B cell (primary cell): ENCODE measurements around the gene RGS6. TPM values are rescaled to one million over a fixed set of nuclear protein-coding genes. Genes with fewer than 3 reads are reported as not detected.

ENCODE experiments used
- ATAC-seq: fragments of 200-7000 bp; cut with Tn5 transposase; one replicate; pipeline ENCODE4 v1.10.0; 2021; ENCODE audit warnings: low read depth, mild to moderate bottlenecking, moderate number of reproducible peaks, moderate library complexity
- CTCF ChIA-PET: fragments of 350-600 bp; sonication (Branson Sonifier 250); formaldehyde crosslinking; loops from one replicate; lab custom pipeline; 2021; ENCODE audit warnings: antibody characterized with exemption, inconsistent platforms; lab: Charles Lee
- POLR2A ChIA-PET: fragments of 350-600 bp; sonication (Branson Sonifier 250); formaldehyde crosslinking; loops from one replicate; lab custom pipeline; 2021; ENCODE audit warnings: antibody characterized with exemption; lab: Charles Lee
- DNase-seq: peaks from one replicate; pipeline ENCODE4 v3.0.0; 2013
- H2AFZ ChIP-seq: 2 replicates; pipeline ENCODE4 v1.6.1; 2012; ENCODE audit warnings: mild to moderate bottlenecking, low read depth, low read length; ENCODE audit not compliant: insufficient read depth, poor library complexity, severe bottlenecking
- H3K27ac ChIP-seq, 2 donors: 1 replicate in 1 of 2; 2 replicates in 1 of 2; pipeline ENCODE4 v1.5.1; 2012 to 2013; ENCODE audit warnings: low read length in 2 of 2, mild to moderate bottlenecking in 2 of 2, moderate library complexity in 1 of 2
- H3K27me3 ChIP-seq, 4 experiments: fragments of 200-600 bp in 1 of 4; sonication (generic) in 1 of 4; replicated peaks in 1 of 4; 1 replicate in 2 of 4; 2 replicates in 2 of 4; pipeline versions ENCODE4 v1.6.1 to v1.7.0; 2013 to 2016; ENCODE audit warnings: low read length in 3 of 4, mild to moderate bottlenecking in 2 of 4, mixed read lengths in 1 of 4, moderate library complexity in 1 of 4; ENCODE audit not compliant: insufficient read depth in 4 of 4, control insufficient read depth in 3 of 4; ENCODE audit errors: control extremely low read depth in 1 of 4
- H3K36me3 ChIP-seq, 2 experiments: replicated peaks in 1 of 2; 1 replicate in 1 of 2; 2 replicates in 1 of 2; pipeline versions ENCODE4 v1.6.1 to v1.7.1; 2013; ENCODE audit warnings: low read length in 1 of 2; ENCODE audit not compliant: insufficient read depth in 2 of 2, control insufficient read depth in 1 of 2; ENCODE audit errors: control extremely low read depth in 1 of 2, extremely low read depth in 1 of 2
- H3K4me1 ChIP-seq, 2 donors: fragments of 200-600 bp in 1 of 2; sonication (generic) in 1 of 2; 1 replicate in 1 of 2; 2 replicates in 1 of 2; pipeline versions ENCODE4 v1.5.1 to v1.6.1; 2013 to 2017; ENCODE audit warnings: low read length in 2 of 2; ENCODE audit not compliant: control insufficient read depth in 2 of 2, insufficient read depth in 2 of 2
- H3K4me2 ChIP-seq: replicated peaks from 2 replicates; pipeline ENCODE3; 2012; ENCODE audit warnings: mild to moderate bottlenecking, low read depth, low read length; ENCODE audit not compliant: poor library complexity, severe bottlenecking
- H3K4me3 ChIP-seq, 5 experiments: fragments of 200-600 bp in 1 of 5; sonication (generic) in 1 of 5; 1 replicate in 3 of 5; 2 replicates in 2 of 5; pipeline versions ENCODE4 v1.5.1 to v1.7.0; 2011 to 2016; ENCODE audit warnings: low read length in 4 of 5, mild to moderate bottlenecking in 4 of 5, low read depth in 2 of 5, control low read depth in 1 of 5, moderate library complexity in 1 of 5; ENCODE audit not compliant: insufficient read depth in 1 of 5; ENCODE audit errors: control extremely low read depth in 1 of 5, extremely low read depth in 1 of 5
- H3K79me2 ChIP-seq: fragments of 200-600 bp; sonication (generic); one replicate; pipeline ENCODE4 v1.6.0; 2016; ENCODE audit warnings: low read length; ENCODE audit not compliant: control insufficient read depth, insufficient read depth
- H3K9ac ChIP-seq: fragments of 200-600 bp; sonication (generic); 2 replicates; pipeline ENCODE4 v1.6.1; 2017; ENCODE audit warnings: mild to moderate bottlenecking, low read length, moderate library complexity
- H3K9me3 ChIP-seq, 3 donors: one replicate each; pipeline versions ENCODE4 v1.6.1 to v1.7.1; 2013; ENCODE audit warnings: low read length in 2 of 3; ENCODE audit not compliant: control insufficient read depth in 2 of 3, insufficient read depth in 1 of 3; ENCODE audit errors: control extremely low read depth in 1 of 3
- H4K20me1 ChIP-seq: 2 replicates; pipeline ENCODE4 v1.6.0; 2012; ENCODE audit warnings: mild to moderate bottlenecking, low read length; ENCODE audit not compliant: insufficient read depth, control insufficient read depth, poor library complexity, severe bottlenecking
- H3K27ac Mint-ChIP-seq: one replicate; pipeline ENCODE4 v1.8.0; 2021; ENCODE audit warnings: mixed read lengths
- H3K27me3 Mint-ChIP-seq: one replicate; pipeline ENCODE4 v1.8.0; 2021; ENCODE audit warnings: mixed read lengths
- H3K4me1 Mint-ChIP-seq: one replicate; pipeline ENCODE4 v1.8.0; 2021; ENCODE audit warnings: mixed read lengths
- H3K4me3 Mint-ChIP-seq: one replicate; pipeline ENCODE4 v1.8.0; 2021; ENCODE audit warnings: mixed read lengths
- H3K9me3 Mint-ChIP-seq: one replicate; pipeline ENCODE4 v1.8.0; 2022; ENCODE audit warnings: mixed read lengths; ENCODE audit not compliant: insufficient read depth
- CTCF ChIP-seq: fragments of 200-600 bp; IDR thresholded peaks from one replicate; pipeline ENCODE4 v1.8.0; 2022; ENCODE audit warnings: antibody characterized with exemption, mild to moderate bottlenecking
- EZH2 ChIP-seq: IDR thresholded peaks from 2 replicates; pipeline ENCODE4 v1.6.1; 2012; ENCODE audit warnings: borderline replicate concordance, low read depth, mild to moderate bottlenecking, moderate library complexity, low read length; ENCODE audit not compliant: insufficient read depth, poor library complexity, severe bottlenecking
- WGBS: methylation state at CpG from one replicate; pipeline ENCODE4 v1.1.5; 2013; ENCODE audit warnings: missing lambda C conversion rate; ENCODE audit not compliant: insufficient coverage; 5-methylcytosine and 5-hydroxymethylcytosine counted together
- intact Hi-C: fragments of 100-400 bp; cut with micrococcal nuclease; formaldehyde crosslinking; loops from one replicate; pipeline ENCODE4 v1.10.0; 2022
- polyA plus RNA-seq: library from polyadenylated mRNA; depleted of rRNA; stranded (reverse); fragments of >200 nt; gene quantifications from 2 replicates; pipeline ENCODE4 v1.2.3, GENCODE V29; 2012
- total RNA-seq, 2 donors: library from RNA; stranded (reverse); fragments of 120-200 nt in 1 of 2; gene quantifications; 1 replicate in 1 of 2; 2 replicates in 1 of 2; pipeline versions ENCODE4 v1.2.3 to v1.2.4, GENCODE V29; 2013 to 2022

RGS6 gene
- total and polyA plus RNA-seq, 2 donors (not counting 1 experiment from before 2014, with no cell fraction given) = 0.07 TPM; not detected in 1

- TF ChIP-seq CTCF (no peak), EZH2 (no peak)
- peaks cover 16 to 18% of the 10 kb centered on the region in 2 donors for H3K4me1 ChIP-seq
- no peak overlapping the region for H3K27ac ChIP-seq
- ChIA-PET POLR2A (no interaction called here), CTCF (no interaction called here)
- 99% methylated on average over 8 of the region's 14 CpGs for WGBS
- intact Hi-C loops = no loop called here
- no peak overlapping the region for H3K4me2 ChIP-seq
- H3K9me3 ChIP-seq = no peaks in the 10 kb centered on the region
- ATAC-seq (no peak), DNase-seq (no peak)
- no peak overlapping the region for H3K4me3 ChIP-seq
- no peaks in the 10 kb centered on the region for H4K20me1 ChIP-seq
- no peak overlapping the region for H3K9ac ChIP-seq
- Mint-ChIP-seq H3K27ac (no peak overlapping the region), H3K9me3 (no peaks in the 10 kb centered on the region), H3K4me1 (peaks cover 19% of the 10 kb centered on the region), H3K27me3 (peaks cover 6% of the 10 kb centered on the region), H3K4me3 (no peak overlapping the region)
- H3K36me3 ChIP-seq = no peaks in the 10 kb centered on the region
- no peaks in the 10 kb centered on the region for H3K27me3 ChIP-seq
- no peak overlapping the region for H2AFZ ChIP-seq
- H3K79me2 ChIP-seq = no peaks in the 10 kb centered on the region
These were observed 540.6 kb downstream of the RGS6 start for GRCh38 chr14:72472845-72473244.

GRCh38 chr14:72476657-72477499, 544.6 kb downstream of the RGS6 start:
- H3K9ac ChIP-seq = peak overlapping the region; percentile 21
- peak overlapping the region; percentile 51 for H3K4me2 ChIP-seq
- 2% methylated on average over 5 of the region's 8 CpGs for WGBS

More at GRCh38 chr14:72476657-72477499, 544.6 kb downstream of the RGS6 start:
- H3K36me3 ChIP-seq = no peaks in the 10 kb centered on the region
- Mint-ChIP-seq H3K9me3 (no peaks in the 10 kb centered on the region), H3K4me1 (peaks cover 46% of the 10 kb centered on the region), H3K4me3 (peak overlapping the region; percentile 79), H3K27me3 (no peaks in the 10 kb centered on the region), H3K27ac (peak overlapping the region; percentile 65)
- TF ChIP-seq EZH2 (no peak), CTCF (no peak)
- peak overlapping the region in 3 of 5 experiments; percentile 3 to 28 (median 20) for H3K4me3 ChIP-seq
- H3K27me3 ChIP-seq = no peaks in the 10 kb centered on the region
- H3K27ac ChIP-seq = peak overlapping the region in 1 of 2 donors; percentile 7
- H3K79me2 ChIP-seq = no peaks in the 10 kb centered on the region
- H4K20me1 ChIP-seq = no peaks in the 10 kb centered on the region
- DNase-seq (peak; percentile 35), ATAC-seq (peak; percentile 75)
- ChIA-PET CTCF (interaction anchor here (1.0 kb wide), 1 partner anchor 428 kb away, joined by 4 read pairs; no protein-coding TSS in a partner anchor), POLR2A (interaction anchor here (0.6 kb wide), 1 partner anchor 1877 kb away, joined by 3 read pairs; no protein-coding TSS in a partner anchor)
- peak overlapping the region; percentile 51 for H2AFZ ChIP-seq
- intact Hi-C loops = no loop called here
- no peaks in the 10 kb centered on the region for H3K9me3 ChIP-seq
- H3K4me1 ChIP-seq = peaks cover 32 to 34% of the 10 kb centered on the region in 2 donors
